ENCODE data around the gene BTBD19. TPM values are rescaled to one million over a fixed set of nuclear protein-coding genes. Genes with fewer than 3 reads are reported as not detected.

Gene BTBD19
- total RNA-seq, 1 experiment from 2014 or later: 11.6 TPM

GRCh38 chr1:44787506-44787905 lies 20.8 kb upstream of the BTBD19 start:
- BruUV-seq (replicated peaks): no TSS peak
- ChIA-PET POLR2A (interaction anchor here (1.8 to 4.9 kb wide), 3 partner anchors 32 to 66 kb away, joined by 7 to 43 read pairs (median 8); partner anchors contain the start of gene RNU5D-1), RAD21 (ENCODE audit: low non-redundant PET in 1 of 2, low total read pairs in 2 of 2, uncharacterized antibody in 2 of 2, unreplicated experiment in 2 of 2) (no interaction called here), CTCF (interaction anchor here (1.4 to 1.5 kb wide), 2 partner anchors 8 to 10 kb away, joined by 3 to 5 read pairs; no protein-coding TSS in a partner anchor)
- H3K9ac ChIP-seq (ENCODE audit: low read length): no peak overlapping the region
- no peak for ATAC-seq
- no peaks in the 10 kb centered on the region for H3K79me2 ChIP-seq (ENCODE audit: insufficient read depth, low read length)
- no peaks in the 10 kb centered on the region for H3K9me3 ChIP-seq (ENCODE audit: control insufficient read depth in 1 of 2, insufficient read depth in 1 of 2, low read depth in 1 of 2, low read length in 2 of 2)
- peaks cover 6 to 24% of the 10 kb centered on the region in 2 experiments for H3K4me1 ChIP-seq (ENCODE audit: control insufficient read depth in 1 of 2, insufficient read depth in 2 of 2, low read length in 2 of 2)
- H2AFZ ChIP-seq (ENCODE audit: low read depth, low read length, poor library complexity, severe bottlenecking): no peak overlapping the region
- no peaks in the 10 kb centered on the region for H3K9me2 ChIP-seq (ENCODE audit: insufficient read depth)
- intact Hi-C loops (cut with micrococcal nuclease): loop anchor here (5.0 kb wide), 1 partner anchor 785 kb away; no protein-coding TSS in a partner anchor
- H3K4me2 ChIP-seq (ENCODE audit: low read length): no peak overlapping the region
- no peaks in the 10 kb centered on the region for H3K36me3 ChIP-seq (ENCODE audit: control insufficient read depth in 1 of 2, insufficient read depth in 2 of 2, low read length in 2 of 2)
- H4K20me1 ChIP-seq (ENCODE audit: insufficient read depth): no peaks in the 10 kb centered on the region
- H3K4me3 ChIP-seq (replicated peaks in 1 of 2; ENCODE audit: low read depth in 1 of 2, low read length in 2 of 2): no peak overlapping the region
- no peaks in the 10 kb centered on the region for H3K27me3 ChIP-seq (ENCODE audit: insufficient read depth, low read length)
- no peak for DNase-seq (ENCODE audit: low read depth, low spot score)
- no peak for TF ChIP-seq SRF (IDR thresholded peaks at IDR 0.05; ENCODE audit: low read depth)
- TF ChIP-seq RAD21 (IDR thresholded peaks at IDR 0.05; ENCODE audit: low read depth): no peak
- TF ChIP-seq JUND (IDR thresholded peaks at IDR 0.05): no peak
- TF ChIP-seq, protein P1, sequence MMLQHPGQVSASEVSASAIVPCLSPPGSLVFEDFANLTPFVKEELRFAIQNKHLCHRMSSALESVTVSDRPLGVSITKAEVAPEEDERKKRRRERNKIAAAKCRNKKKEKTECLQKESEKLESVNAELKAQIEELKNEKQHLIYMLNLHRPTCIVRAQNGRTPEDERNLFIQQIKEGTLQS (IDR thresholded peaks at IDR 0.05): no peak
- TF ChIP-seq, protein P2, sequence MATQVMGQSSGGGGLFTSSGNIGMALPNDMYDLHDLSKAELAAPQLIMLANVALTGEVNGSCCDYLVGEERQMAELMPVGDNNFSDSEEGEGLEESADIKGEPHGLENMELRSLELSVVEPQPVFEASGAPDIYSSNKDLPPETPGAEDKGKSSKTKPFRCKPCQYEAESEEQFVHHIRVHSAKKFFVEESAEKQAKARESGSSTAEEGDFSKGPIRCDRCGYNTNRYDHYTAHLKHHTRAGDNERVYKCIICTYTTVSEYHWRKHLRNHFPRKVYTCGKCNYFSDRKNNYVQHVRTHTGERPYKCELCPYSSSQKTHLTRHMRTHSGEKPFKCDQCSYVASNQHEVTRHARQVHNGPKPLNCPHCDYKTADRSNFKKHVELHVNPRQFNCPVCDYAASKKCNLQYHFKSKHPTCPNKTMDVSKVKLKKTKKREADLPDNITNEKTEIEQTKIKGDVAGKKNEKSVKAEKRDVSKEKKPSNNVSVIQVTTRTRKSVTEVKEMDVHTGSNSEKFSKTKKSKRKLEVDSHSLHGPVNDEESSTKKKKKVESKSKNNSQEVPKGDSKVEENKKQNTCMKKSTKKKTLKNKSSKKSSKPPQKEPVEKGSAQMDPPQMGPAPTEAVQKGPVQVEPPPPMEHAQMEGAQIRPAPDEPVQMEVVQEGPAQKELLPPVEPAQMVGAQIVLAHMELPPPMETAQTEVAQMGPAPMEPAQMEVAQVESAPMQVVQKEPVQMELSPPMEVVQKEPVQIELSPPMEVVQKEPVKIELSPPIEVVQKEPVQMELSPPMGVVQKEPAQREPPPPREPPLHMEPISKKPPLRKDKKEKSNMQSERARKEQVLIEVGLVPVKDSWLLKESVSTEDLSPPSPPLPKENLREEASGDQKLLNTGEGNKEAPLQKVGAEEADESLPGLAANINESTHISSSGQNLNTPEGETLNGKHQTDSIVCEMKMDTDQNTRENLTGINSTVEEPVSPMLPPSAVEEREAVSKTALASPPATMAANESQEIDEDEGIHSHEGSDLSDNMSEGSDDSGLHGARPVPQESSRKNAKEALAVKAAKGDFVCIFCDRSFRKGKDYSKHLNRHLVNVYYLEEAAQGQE (IDR thresholded peaks at IDR 0.05; ENCODE audit: low read depth): no peak
- no peak overlapping the region for H3K27ac ChIP-seq (ENCODE audit: low read depth, low read length)

Measured in HCT116 (cell line).